Measurements from ENCODE around the gene GOT1.

DNA sequence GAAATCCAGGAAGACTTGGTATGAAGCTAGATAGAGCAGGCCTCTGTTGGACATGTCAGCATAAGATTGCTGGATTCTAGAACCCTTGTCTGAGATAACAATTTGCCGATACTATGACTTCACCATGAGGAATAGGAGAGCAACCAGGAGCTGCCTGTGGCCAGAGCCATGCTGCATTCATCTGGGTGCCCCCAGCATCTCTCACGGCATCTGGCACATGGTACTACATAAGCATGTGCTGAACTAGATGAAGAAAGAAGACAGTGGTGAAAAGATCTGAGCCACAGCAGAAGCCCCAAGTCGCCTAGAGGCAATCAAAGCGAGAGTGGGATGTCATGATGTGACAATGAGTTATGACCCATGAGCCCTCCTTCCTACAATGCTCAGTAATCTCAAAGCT is 19.5 kb downstream of the GOT1 start:
- TF ChIP-seq, protein P1, sequence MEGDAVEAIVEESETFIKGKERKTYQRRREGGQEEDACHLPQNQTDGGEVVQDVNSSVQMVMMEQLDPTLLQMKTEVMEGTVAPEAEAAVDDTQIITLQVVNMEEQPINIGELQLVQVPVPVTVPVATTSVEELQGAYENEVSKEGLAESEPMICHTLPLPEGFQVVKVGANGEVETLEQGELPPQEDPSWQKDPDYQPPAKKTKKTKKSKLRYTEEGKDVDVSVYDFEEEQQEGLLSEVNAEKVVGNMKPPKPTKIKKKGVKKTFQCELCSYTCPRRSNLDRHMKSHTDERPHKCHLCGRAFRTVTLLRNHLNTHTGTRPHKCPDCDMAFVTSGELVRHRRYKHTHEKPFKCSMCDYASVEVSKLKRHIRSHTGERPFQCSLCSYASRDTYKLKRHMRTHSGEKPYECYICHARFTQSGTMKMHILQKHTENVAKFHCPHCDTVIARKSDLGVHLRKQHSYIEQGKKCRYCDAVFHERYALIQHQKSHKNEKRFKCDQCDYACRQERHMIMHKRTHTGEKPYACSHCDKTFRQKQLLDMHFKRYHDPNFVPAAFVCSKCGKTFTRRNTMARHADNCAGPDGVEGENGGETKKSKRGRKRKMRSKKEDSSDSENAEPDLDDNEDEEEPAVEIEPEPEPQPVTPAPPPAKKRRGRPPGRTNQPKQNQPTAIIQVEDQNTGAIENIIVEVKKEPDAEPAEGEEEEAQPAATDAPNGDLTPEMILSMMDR (IDR thresholded peaks at IDR 0.05): no peak
- no peak for TF ChIP-seq POLR2A (IDR thresholded peaks at IDR 0.05)
